ENCODE measurements around the gene IQSEC3.

DNA sequence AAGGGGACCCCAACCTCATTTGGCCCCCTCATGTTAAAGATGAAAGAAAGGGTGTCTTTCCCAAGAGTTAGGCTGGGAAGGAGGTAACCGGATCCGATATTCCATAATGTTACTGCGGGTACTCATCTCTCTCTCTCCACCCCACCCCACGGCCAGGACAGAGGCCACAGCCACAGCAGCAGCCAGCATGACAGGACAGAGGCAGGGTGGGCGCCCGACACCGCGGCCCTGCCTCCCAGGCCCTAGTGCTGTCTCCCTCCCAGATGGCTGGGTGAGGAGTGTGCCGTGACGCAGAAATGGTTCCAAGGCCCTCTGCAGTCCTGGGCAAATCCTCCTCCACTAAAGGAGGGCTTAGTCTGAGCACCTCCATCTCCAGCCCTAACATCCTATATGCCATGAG lies 141.2 kb downstream of the IQSEC3 start:
- no peak for TF ChIP-seq POLR2AphosphoS5 (IDR thresholded peaks at IDR 0.05; ENCODE audit: low read depth, low read length)
- TF ChIP-seq POLR2A (IDR thresholded peaks at IDR 0.05; ENCODE audit: low read depth, low read length), result no peak
- no peak for TF ChIP-seq TAF1 (IDR thresholded peaks at IDR 0.05; ENCODE audit: borderline replicate concordance, low read depth, low read length)
